CD14-positive monocyte (primary cell): ENCODE measurements around the gene ENTREP1. TPM values are rescaled to one million over a fixed set of nuclear protein-coding genes. Genes with fewer than 3 reads are reported as not detected.

Source experiments
- DNase-seq, 3 donors: peaks; one replicate each; pipeline ENCODE4 v3.0.0-alpha.2; 2011 to 2022
- H2AFZ ChIP-seq: 2 replicates; pipeline ENCODE4 v1.6.0; 2012; ENCODE audit warnings: mild to moderate bottlenecking, low read depth, low read length, inconsistent platforms; ENCODE audit not compliant: insufficient read depth, poor library complexity, severe bottlenecking
- H3K27ac ChIP-seq, 2 donors: 1 replicate in 1 of 2; 2 replicates in 1 of 2; pipeline ENCODE4 v1.5.1; 2012 to 2013; ENCODE audit warnings: low read length in 2 of 2, control low read depth in 1 of 2, inconsistent platforms in 1 of 2, low read depth in 1 of 2, mild to moderate bottlenecking in 1 of 2
- H3K27me3 ChIP-seq, 2 donors: one replicate each; pipeline versions ENCODE4 v1.6.0 to v1.6.1; 2011 to 2013; ENCODE audit warnings: low read length in 2 of 2; ENCODE audit not compliant: control insufficient read depth in 2 of 2, insufficient read depth in 2 of 2
- H3K36me3 ChIP-seq, 2 donors: replicated peaks in 1 of 2; 1 replicate in 1 of 2; 2 replicates in 1 of 2; pipeline versions ENCODE4 v1.5.1 to v1.6.1; 2012 to 2013; ENCODE audit warnings: low read length in 2 of 2, control low read depth in 1 of 2, inconsistent platforms in 1 of 2, mild to moderate bottlenecking in 1 of 2; ENCODE audit not compliant: insufficient read depth in 2 of 2, control insufficient read depth in 1 of 2
- H3K4me1 ChIP-seq, 2 donors: 1 replicate in 1 of 2; 2 replicates in 1 of 2; pipeline versions ENCODE4 v1.5.1 to v1.6.1; 2012 to 2013; ENCODE audit warnings: low read length in 2 of 2, control low read depth in 1 of 2, inconsistent platforms in 1 of 2, mild to moderate bottlenecking in 1 of 2, moderate library complexity in 1 of 2; ENCODE audit not compliant: insufficient read depth in 2 of 2, control insufficient read depth in 1 of 2
- H3K4me2 ChIP-seq: replicated peaks from 2 replicates; pipeline ENCODE3; 2012; ENCODE audit warnings: low read length, moderate library complexity, mild to moderate bottlenecking; ENCODE audit not compliant: poor library complexity, severe bottlenecking; ENCODE audit errors: extremely low read depth
- H3K4me3 ChIP-seq, 3 experiments: fragments of 200-600 bp in 1 of 3; sonication (generic) in 1 of 3; replicated peaks in 1 of 3; 1 replicate in 2 of 3; 2 replicates in 1 of 3; pipeline ENCODE4 v1.5.1; 2011 to 2013; ENCODE audit warnings: low read length in 3 of 3, mild to moderate bottlenecking in 3 of 3, control low read depth in 2 of 3, low read depth in 2 of 3, inconsistent platforms in 1 of 3, moderate library complexity in 1 of 3
- H3K79me2 ChIP-seq: 2 replicates; pipeline ENCODE4 v1.6.0; 2012; ENCODE audit warnings: mild to moderate bottlenecking, control low read depth, inconsistent platforms, low read length, moderate library complexity; ENCODE audit not compliant: insufficient read depth
- H3K9ac ChIP-seq: 2 replicates; pipeline ENCODE4 v1.6.0; 2017; ENCODE audit warnings: low read length, mild to moderate bottlenecking; ENCODE audit not compliant: insufficient read depth, poor library complexity, severe bottlenecking
- H3K9me3 ChIP-seq, 2 donors: replicated peaks in 1 of 2; 1 replicate in 1 of 2; 2 replicates in 1 of 2; pipeline versions ENCODE4 v1.5.1 to v1.6.1; 2012 to 2013; ENCODE audit warnings: low read length in 2 of 2, control low read depth in 1 of 2; ENCODE audit not compliant: control insufficient read depth in 1 of 2, insufficient read depth in 1 of 2
- H4K20me1 ChIP-seq: 2 replicates; pipeline ENCODE4 v1.6.0; 2012; ENCODE audit warnings: mild to moderate bottlenecking, low read length, control low read depth, moderate library complexity; ENCODE audit not compliant: insufficient read depth
- H3K27ac Mint-ChIP-seq, 7 donors: one replicate each; pipeline ENCODE4 v1.8.0; 2020; ENCODE audit warnings: mild to moderate bottlenecking in 7 of 7, mixed read lengths in 7 of 7, moderate library complexity in 6 of 7, inconsistent platforms in 2 of 7
- H3K27me3 Mint-ChIP-seq, 3 donors: one replicate each; pipeline ENCODE4 v1.8.0; 2021 to 2022; ENCODE audit warnings: low read depth in 3 of 3, mild to moderate bottlenecking in 3 of 3, mixed read lengths in 3 of 3, moderate library complexity in 3 of 3, inconsistent platforms in 1 of 3
- H3K36me3 Mint-ChIP-seq, 2 donors: one replicate each; pipeline ENCODE4 v1.8.0; 2020; ENCODE audit warnings: mixed read lengths in 2 of 2, inconsistent platforms in 1 of 2, mild to moderate bottlenecking in 1 of 2
- H3K4me1 Mint-ChIP-seq: one replicate; pipeline ENCODE4 v1.8.0; 2020; ENCODE audit warnings: mild to moderate bottlenecking, mixed read lengths
- H3K4me3 Mint-ChIP-seq, 2 donors: one replicate each; pipeline ENCODE4 v1.8.0; 2020; ENCODE audit warnings: mild to moderate bottlenecking in 2 of 2, mixed read lengths in 2 of 2, moderate library complexity in 1 of 2
- H3K9me3 Mint-ChIP-seq, 7 donors: one replicate each; pipeline ENCODE4 v1.8.0; 2020 to 2022; ENCODE audit warnings: mixed read lengths in 7 of 7, mild to moderate bottlenecking in 6 of 7, moderate library complexity in 6 of 7, inconsistent platforms in 2 of 7
- WGBS: methylation state at CpG from one replicate; pipeline ENCODE4 v1.1.5; 2013; ENCODE audit warnings: missing lambda C conversion rate; ENCODE audit not compliant: insufficient coverage; 5-methylcytosine and 5-hydroxymethylcytosine counted together
- intact Hi-C, 2 donors: fragments of 100-400 bp; cut with micrococcal nuclease; formaldehyde crosslinking; loops; one replicate each; pipeline versions ENCODE4 v1.15.0 to v1.15.1; 2023
- polyA plus RNA-seq, 3 donors: library from polyadenylated mRNA; depleted of rRNA in 1 of 3; unstranded in 2 of 3; stranded (reverse) in 1 of 3; fragments of 300-500 nt in 2 of 3; fragments of >200 nt in 1 of 3; fragmentation: Illumina TruSeq in 2 of 3; gene quantifications; 1 replicate in 2 of 3; 2 replicates in 1 of 3; pipeline ENCODE4 v1.2.3, GENCODE V29; 2012 to 2021
- TF ChIP-seq, protein P1 (sequence below): fragments of 200-600 bp; IDR thresholded peaks from one replicate; pipeline ENCODE4 v1.8.0; 2022; ENCODE audit warnings: antibody characterized with exemption, mild to moderate bottlenecking

ENTREP1 gene
- polyA plus RNA-seq, 3 donors, result not detected

- Mint-ChIP-seq H3K27me3 (peaks cover 0 to 2% (median 0%) of the 10 kb centered on the region in 3 donors), H3K27ac (no peak overlapping the region), H3K36me3 (no peaks in the 10 kb centered on the region), H3K9me3 (peaks cover 0 to 4% (median 2%) of the 10 kb centered on the region in 7 donors), H3K4me3 (no peak overlapping the region), H3K4me1 (peaks cover 3% of the 10 kb centered on the region)
- Histone ChIP-seq H4K20me1 (no peaks in the 10 kb centered on the region), H3K27me3 (no peaks in the 10 kb centered on the region), H3K9me3 (no peaks in the 10 kb centered on the region), H3K9ac (no peak overlapping the region), H2AFZ (no peak overlapping the region), H3K36me3 (no peaks in the 10 kb centered on the region), H3K4me2 (no peak overlapping the region), H3K27ac (no peak overlapping the region), H3K79me2 (no peaks in the 10 kb centered on the region), H3K4me3 (no peak overlapping the region), H3K4me1 (no peaks in the 10 kb centered on the region)
- 90% methylated on average over 4 of the region's 6 CpGs for WGBS
- TF ChIP-seq, protein P1, sequence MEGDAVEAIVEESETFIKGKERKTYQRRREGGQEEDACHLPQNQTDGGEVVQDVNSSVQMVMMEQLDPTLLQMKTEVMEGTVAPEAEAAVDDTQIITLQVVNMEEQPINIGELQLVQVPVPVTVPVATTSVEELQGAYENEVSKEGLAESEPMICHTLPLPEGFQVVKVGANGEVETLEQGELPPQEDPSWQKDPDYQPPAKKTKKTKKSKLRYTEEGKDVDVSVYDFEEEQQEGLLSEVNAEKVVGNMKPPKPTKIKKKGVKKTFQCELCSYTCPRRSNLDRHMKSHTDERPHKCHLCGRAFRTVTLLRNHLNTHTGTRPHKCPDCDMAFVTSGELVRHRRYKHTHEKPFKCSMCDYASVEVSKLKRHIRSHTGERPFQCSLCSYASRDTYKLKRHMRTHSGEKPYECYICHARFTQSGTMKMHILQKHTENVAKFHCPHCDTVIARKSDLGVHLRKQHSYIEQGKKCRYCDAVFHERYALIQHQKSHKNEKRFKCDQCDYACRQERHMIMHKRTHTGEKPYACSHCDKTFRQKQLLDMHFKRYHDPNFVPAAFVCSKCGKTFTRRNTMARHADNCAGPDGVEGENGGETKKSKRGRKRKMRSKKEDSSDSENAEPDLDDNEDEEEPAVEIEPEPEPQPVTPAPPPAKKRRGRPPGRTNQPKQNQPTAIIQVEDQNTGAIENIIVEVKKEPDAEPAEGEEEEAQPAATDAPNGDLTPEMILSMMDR, result no peak
- DNase-seq, result no peak
- intact Hi-C loops, result no loop called here
Measured at GRCh38 chr9:69346596-69347390, 21.8 kb downstream of the ENTREP1 start.

DNA sequence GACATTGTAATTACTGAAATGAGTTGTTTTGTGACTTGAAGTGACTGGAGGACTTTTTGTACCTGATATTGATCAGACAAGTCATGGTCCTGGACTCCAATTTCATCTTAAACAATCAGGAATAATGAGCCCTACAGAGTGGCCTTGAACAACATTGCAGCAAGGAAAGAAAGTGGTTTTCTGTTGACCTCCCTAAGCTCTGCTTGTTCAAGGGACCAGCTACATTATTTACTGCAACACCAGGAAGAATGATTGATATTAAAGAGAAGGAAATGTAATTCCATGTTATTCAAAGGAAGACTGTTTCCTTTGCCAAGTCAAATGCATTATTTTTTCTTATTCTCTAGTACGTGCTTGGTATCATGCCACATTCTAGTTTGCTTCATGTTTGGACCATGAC lies 22.6 kb downstream of the ENTREP1 start:
- intact Hi-C loops, result no loop called here
- no peak overlapping the region for H2AFZ ChIP-seq

More for the DNA sequence above, 22.6 kb downstream of the ENTREP1 start:
- Histone ChIP-seq H3K36me3 (no peaks in the 10 kb centered on the region), H3K9ac (no peak overlapping the region), H3K27me3 (no peaks in the 10 kb centered on the region), H3K9me3 (no peaks in the 10 kb centered on the region), H3K4me1 (no peaks in the 10 kb centered on the region), H3K27ac (no peak overlapping the region), H3K4me2 (no peak overlapping the region), H3K4me3 (no peak overlapping the region), H4K20me1 (no peaks in the 10 kb centered on the region), H3K79me2 (no peaks in the 10 kb centered on the region)
- Mint-ChIP-seq H3K27ac (no peak overlapping the region), H3K4me3 (no peak overlapping the region), H3K36me3 (no peaks in the 10 kb centered on the region), H3K27me3 (peaks cover 0 to 4% (median 0%) of the 10 kb centered on the region in 3 donors), H3K9me3 (peaks cover 0 to 6% (median 2%) of the 10 kb centered on the region in 7 donors), H3K4me1 (peaks cover 3% of the 10 kb centered on the region)
- TF ChIP-seq, protein P1, result no peak
- WGBS, result no CpG with 5 or more reads among the region's 1 CpG
- DNase-seq, result no peak
